ENCODE data around the gene ATOH8. TPM values are rescaled to one million over a fixed set of nuclear protein-coding genes. Genes with fewer than 3 reads are reported as not detected.

The ATOH8 gene
- total RNA-seq, 3 donors from 2014 or later, result 1.9 to 8.7 (median 2.8) TPM

GRCh38 chr2:85810371-85811179, 56.8 kb downstream of the ATOH8 start:
- no peaks in the 10 kb centered on the region for H3K9me3 ChIP-seq
- H3K4me1 ChIP-seq (ENCODE audit: low read depth), result peaks cover 12% of the 10 kb centered on the region
- no peak for ATAC-seq
- H3K4me3 ChIP-seq, result no peak overlapping the region
- no peaks in the 10 kb centered on the region for H3K36me3 ChIP-seq (ENCODE audit: low read depth)
- intact Hi-C loops (cut with DNase I, micrococcal nuclease), result no loop called here
- no peak for DNase-seq
- no peak for TF ChIP-seq CTCF (IDR thresholded peaks at IDR 0.05)

GRCh38 chr2:85811180-85812093, 57.6 kb downstream of the ATOH8 start:
- Histone ChIP-seq H3K4me3 (no peak overlapping the region), H3K4me1 (ENCODE audit: low read depth) (peaks cover 12% of the 10 kb centered on the region), H3K9me3 (no peaks in the 10 kb centered on the region), H3K36me3 (ENCODE audit: low read depth) (no peaks in the 10 kb centered on the region)
- intact Hi-C loops (cut with DNase I, micrococcal nuclease), result loop anchor here in 1 of 2 donors (2.0 kb wide), 1 partner anchor 83 kb away; no protein-coding TSS in a partner anchor
- TF ChIP-seq CTCF (IDR thresholded peaks at IDR 0.05), result no peak
- DNase-seq (peak in 2 of 3 donors; percentile 62 to 70), ATAC-seq (peak; percentile 58)

- H3K36me3 ChIP-seq (ENCODE audit: low read depth), result no peaks in the 10 kb centered on the region
- intact Hi-C loops (cut with DNase I, micrococcal nuclease), result loop anchor here in 1 of 2 donors (2.0 kb wide), 1 partner anchor 83 kb away; no protein-coding TSS in a partner anchor
- H3K9me3 ChIP-seq, result no peaks in the 10 kb centered on the region
- TF ChIP-seq CTCF (IDR thresholded peaks at IDR 0.05), result no peak
- H3K4me1 ChIP-seq (ENCODE audit: low read depth), result peaks cover 12% of the 10 kb centered on the region
- DNase-seq, result no peak
- no peak overlapping the region for H3K4me3 ChIP-seq
- ATAC-seq, result no peak
Observed at GRCh38 chr2:85812094-85812735, 58.4 kb downstream of the ATOH8 start.

GRCh38 chr2:85813211-85813981, 59.6 kb downstream of the ATOH8 start:
- no peaks in the 10 kb centered on the region for H3K36me3 ChIP-seq (ENCODE audit: low read depth)
- DNase-seq (no peak), ATAC-seq (no peak)
- H3K4me1 ChIP-seq (ENCODE audit: low read depth), result peaks cover 12% of the 10 kb centered on the region
- intact Hi-C loops (cut with DNase I, micrococcal nuclease), result loop anchor here in 1 of 2 donors (2.0 kb wide), 1 partner anchor 85 kb away; no protein-coding TSS in a partner anchor
- no peaks in the 10 kb centered on the region for H3K9me3 ChIP-seq
- no peak overlapping the region for H3K4me3 ChIP-seq
- TF ChIP-seq CTCF (IDR thresholded peaks at IDR 0.05), result no peak
